Hematopoietic multipotent progenitor cell treated with erythropoietin and hydrocortisone succinate and interleukin-3 and kit ligand, for 6 days (in vitro differentiated cells): ENCODE results near the gene RTKN2.
"Not testable (repeated sequence)": the region's sequence is repeated elsewhere in the genome, so short reads cannot be mapped to it uniquely, and the experiment has no call there.

Source experiments
- DNase-seq: peaks from one replicate; pipeline ENCODE4 v3.0.0-alpha.2; 2015

Gene RTKN2, protein sequence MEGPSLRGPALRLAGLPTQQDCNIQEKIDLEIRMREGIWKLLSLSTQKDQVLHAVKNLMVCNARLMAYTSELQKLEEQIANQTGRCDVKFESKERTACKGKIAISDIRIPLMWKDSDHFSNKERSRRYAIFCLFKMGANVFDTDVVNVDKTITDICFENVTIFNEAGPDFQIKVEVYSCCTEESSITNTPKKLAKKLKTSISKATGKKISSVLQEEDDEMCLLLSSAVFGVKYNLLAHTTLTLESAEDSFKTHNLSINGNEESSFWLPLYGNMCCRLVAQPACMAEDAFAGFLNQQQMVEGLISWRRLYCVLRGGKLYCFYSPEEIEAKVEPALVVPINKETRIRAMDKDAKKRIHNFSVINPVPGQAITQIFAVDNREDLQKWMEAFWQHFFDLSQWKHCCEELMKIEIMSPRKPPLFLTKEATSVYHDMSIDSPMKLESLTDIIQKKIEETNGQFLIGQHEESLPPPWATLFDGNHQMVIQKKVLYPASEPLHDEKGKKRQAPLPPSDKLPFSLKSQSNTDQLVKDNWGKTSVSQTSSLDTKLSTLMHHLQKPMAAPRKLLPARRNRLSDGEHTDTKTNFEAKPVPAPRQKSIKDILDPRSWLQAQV

DNA sequence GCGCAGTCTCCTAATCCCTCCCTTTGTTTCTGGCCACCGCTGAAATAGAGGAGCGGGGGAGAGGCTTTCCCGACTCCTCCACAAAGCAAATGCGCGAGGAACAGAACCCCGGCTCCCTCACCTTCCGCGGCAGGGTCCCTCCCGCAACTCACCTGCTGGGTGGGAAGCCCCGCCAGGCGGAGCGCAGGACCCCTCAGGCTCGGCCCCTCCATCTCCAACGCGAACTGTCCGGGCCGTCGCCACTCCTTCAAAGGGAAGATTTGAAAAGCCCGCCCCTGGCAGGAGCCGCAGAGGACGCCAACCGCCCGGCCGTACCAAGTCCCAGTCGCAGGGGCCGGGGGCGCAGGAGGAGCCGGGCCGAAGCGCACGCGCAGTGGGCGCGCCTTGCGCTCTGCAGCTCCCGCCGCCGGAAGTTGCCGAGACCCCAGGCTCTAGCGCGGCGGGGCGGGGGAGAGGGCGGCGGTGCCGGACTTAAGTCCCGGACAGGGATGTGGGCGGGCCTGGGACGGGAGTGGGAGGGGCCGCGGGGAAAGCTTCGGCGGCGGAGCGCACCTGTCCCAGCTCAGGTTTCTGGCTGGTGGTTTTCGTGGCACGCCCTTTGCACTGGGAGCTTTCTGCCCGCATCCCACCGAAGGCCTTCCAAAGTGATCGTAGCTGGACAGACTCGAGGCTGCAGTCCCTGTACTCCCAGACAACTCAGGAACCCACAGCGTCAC lies at the start of gene RTKN2:
Gene RTKN2 (minus strand): TSS at position 446 of the 716 bp plus-strand sequence. CDS start 234 bp downstream, at position 212.
- peak; percentile 84 for DNase-seq

DNA sequence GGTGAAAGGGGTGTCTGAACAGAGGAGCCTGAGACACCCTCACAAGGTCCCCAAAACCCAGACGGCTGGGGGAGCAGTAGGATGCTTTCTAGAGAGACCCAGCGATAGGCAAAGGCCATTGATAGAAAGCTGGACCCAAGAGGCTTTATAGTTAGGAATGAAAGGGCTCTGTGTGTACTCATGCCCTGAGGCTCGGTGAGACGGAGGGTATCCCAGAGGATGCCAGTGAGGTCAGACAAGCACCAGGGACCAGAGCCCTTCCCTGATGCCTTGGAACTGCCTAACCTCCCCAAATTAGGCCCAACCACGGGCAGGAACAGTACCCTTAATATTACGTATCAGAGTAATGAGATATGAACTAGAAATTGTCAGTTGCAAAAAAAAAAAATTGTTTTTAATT lies 48.6 kb upstream of the RTKN2 start:
- DNase-seq, result no peak

DNA sequence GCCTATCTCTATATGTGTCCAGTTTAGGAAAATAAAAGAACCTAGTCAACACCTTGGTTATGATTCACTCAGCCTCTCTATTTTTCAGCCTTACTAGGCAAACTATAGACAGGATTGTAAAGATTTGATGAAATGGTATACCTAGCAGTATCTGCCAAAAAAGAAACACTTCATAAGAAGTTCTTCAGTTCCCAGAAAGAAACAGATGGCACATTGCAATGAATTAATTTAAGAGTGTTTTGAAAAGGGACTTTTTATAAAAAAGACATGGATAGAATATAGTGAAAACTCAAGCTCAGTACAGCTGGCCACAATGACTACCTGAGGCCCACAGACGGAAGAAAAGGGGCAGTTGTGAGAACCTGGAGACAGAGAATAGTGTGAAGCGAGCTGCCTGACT lies 40.6 kb upstream of the RTKN2 start:
- no peak for DNase-seq

DNA sequence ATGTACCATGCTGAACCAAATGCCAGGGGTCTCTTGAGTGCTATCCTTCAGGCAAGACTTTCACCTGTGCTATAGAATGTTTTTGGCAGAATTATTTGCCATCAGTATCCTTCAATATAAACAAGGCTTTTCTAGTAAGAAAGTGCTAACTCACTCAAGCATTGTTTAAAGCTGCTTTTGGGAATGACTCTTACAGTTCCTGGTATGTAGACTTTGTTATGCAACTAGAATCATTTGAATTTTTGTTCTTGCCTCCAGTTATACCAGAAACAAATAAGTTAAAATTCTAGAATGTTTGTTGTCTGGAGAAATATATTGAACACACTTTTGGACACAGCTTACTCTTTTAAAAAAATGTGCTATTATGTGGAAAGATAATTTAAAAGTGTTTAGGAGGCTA lies 39.5 kb upstream of the RTKN2 start:
- DNase-seq, result no peak

DNA sequence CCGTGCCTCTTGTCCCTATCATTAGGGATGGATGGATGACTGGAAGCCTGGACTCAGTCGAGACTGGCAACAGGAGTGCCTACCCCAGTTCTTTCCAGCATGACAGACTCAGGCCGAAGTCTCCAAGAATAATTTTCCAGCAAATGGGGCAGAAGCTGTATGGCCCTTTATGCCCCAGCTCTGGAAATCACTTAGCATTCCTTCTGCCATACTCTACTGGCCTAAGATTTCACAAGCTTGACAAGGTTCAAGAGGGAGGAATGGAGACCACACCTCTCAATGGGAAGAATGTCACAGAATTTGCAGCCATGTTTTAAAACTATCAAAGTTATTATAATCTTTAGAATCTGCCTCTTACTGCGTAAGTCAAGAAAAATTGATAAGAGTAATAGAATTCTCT lies 39.0 kb upstream of the RTKN2 start:
- no peak for DNase-seq

DNA sequence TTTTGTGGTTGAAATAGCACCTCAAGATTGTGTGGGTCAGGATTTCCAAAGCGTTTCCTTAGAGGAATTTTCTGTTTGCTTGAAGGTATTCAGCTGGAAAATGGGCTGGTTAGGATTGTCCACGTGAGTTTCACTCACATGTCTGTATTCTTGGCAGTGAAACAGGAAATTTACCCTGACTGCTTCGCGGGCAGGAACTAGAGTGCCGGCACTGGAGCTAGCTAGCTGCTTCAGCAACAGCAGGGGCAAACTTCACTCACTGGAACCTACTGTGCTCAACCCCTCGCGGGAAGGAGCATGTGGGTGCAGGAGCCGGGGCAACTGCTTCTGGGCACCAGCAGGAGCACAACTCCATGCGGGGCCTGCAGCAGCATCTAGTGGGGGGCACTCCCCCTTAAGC lies 38.0 kb upstream of the RTKN2 start:
- DNase-seq, result peak; percentile 2

DNA sequence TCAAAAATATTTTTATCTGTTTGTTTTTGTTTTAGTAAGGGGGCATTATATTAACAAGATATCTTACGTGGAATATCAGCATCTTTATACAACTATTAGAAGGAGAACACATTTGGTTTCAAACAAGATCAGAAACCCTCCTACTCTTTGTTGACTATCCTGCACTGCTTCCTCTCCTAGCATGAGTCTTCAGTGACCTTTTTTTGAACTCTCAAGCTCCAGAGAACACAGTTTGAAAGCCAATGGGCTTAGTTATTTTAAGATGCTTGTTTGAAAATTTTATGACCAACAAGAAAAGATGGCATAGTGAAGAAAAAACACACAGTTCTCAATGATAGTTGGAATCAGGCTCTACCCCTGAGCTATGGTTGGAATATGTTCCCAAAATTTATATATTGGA lies 37.2 kb upstream of the RTKN2 start:
- no peak for DNase-seq

DNA sequence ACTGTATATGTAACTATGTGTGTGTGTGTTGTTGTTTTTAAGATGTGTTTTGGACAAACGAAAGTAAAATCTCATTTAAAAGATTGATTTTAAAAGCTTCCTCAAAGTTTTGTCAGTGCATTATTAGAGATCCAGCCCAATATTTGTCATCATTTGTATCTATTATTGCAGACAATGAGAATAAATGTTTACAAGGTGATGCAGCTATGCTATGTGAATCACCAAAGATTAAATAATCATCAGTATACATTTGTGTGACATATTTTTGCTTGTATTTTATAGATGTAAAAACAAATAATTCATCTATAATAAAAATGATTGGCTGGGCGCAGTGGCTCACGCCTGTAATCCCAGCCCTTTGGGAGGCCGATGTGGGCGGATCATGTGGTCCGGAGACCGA lies 35.3 kb upstream of the RTKN2 start:
- no peak for DNase-seq

DNA sequence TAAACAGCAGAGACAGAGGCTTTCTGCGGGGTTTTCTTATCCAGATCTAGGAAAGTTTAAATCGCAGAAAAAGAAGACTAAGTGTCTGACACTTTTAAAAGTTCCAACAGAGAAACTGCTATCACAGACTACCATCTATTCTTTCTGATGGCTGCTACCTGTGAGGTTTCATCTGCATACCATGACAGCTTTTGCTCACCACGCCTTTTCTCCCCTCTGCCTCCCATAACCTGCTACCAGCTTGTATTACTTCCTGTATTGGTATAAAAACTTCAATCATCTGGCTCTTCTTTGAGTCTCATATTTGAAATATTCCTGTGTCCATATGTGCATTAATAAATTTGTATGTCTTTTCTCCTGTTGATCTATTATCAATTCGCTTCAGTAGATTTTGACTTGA lies 34.1 kb upstream of the RTKN2 start:
- no peak for DNase-seq

DNA sequence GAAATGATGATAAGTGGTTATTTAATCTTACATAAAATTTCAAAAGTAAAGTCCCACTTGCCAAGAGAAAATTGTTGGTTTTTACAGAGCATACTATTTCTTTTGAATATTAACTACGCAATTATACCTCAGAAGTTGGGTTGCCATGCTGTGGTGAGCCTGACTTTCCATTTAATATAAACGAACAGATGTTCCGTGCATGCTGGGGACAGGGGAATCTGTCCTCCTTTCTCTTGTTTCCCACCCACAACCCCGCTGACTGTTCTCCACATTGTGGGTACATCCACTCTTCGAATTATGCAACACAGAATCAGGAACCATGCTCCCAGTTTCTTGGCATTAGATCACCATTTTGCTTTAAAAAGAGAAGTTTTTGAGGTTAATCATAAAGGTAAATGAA lies 29.2 kb upstream of the RTKN2 start:
- no peak for DNase-seq

DNA sequence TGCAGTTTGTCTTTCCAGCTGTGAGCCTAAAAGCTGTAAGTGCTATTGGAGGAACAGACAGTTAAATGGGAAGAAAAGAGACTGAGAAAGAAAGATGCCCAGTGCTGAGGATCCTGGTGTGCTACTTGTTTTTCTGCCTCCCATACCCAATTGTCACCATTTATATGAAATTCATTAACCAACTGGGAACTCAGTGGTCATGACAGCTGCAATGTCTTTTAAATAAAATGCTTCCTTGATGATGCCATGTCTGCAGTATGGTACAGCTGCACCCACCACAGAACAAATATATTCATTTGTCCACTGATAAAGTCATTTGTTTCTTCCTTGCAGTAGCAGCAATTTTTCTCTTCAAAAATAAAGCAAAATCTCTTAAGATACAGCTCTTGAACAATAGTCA lies 15.6 kb upstream of the RTKN2 start:
- no peak for DNase-seq

DNA sequence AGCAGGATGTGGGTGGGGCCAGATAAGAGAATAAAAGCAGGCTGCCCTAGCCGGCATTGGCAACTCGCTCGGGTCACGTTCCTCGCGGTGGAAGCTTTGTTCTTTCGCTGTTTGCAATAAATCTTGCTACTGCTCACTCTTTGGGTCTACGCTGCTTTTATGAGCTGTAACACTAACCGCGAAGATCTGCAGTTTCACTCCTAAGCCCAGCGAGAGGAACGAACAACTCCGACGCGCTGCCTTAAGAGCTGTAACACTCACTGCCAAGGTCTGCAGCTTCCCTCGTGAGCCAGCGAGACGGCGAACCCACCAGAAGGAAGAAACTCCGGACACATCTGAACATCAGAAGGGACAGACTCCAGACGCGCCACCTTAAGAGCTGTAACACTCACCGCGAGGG lies 12.7 kb upstream of the RTKN2 start:
- not testable (repeated sequence) for DNase-seq

DNA sequence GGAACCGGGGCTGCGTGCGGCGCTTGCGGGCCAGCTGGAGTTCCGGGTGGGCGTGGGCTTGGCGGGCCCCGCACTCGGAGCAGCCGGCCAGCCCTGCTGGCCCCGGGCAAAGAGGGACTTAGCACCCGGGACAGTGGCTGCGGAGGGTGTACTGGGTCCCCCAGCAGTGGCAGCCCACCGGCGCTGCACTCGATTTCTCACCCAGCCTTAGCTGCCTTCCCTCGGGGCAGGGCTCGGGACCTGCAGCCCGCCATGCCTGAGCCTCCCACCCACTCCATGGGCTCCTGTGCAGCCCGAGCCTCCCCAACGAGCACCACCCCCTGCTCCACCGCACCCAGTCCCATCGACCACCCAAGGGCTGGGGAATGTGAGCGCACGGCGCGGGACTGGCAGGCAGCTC lies 11.7 kb upstream of the RTKN2 start:
- not testable (repeated sequence) for DNase-seq

DNA sequence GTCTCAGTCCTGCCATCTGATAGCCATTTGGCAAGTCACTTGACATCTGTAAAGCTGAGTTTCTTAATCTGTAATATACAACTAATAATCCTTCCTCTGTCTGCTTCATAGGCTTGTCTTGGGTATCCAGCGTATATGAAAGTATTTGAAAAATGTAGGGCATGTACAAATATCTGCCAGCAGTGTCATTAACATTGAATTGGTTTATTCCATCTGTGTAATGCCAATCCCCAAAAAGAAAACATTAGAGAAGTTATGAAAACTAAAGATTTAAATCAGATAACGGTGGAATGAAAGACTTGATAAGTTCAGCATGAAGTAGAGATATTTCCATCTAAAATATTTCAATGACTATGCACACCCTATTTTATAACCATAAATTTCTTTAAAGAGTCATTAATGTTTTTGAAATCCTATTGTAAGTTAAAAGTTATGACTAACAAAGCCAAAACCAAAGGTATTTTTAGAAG lies 9.8 kb upstream of the RTKN2 start:
- DNase-seq, result no peak

DNA sequence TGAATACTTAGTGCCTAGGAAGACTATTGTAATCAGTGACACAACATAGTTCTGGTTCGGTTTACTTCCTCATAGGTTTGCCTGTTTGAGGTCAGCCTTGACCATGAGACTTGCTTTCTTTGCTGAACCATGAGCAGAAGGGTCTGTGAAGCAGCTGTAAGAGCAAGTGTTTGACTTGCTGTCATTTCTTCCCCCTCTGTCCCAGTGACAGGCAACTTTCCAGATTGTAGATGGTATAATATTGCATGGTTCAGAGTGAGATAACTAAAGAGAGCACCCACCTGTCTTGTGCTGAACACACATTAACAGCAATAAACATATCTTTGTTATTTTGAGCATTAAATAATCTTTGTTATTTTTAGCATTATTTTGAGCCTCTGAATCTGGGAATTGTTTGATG lies 9.3 kb upstream of the RTKN2 start:
- peak; percentile 3 for DNase-seq

DNA sequence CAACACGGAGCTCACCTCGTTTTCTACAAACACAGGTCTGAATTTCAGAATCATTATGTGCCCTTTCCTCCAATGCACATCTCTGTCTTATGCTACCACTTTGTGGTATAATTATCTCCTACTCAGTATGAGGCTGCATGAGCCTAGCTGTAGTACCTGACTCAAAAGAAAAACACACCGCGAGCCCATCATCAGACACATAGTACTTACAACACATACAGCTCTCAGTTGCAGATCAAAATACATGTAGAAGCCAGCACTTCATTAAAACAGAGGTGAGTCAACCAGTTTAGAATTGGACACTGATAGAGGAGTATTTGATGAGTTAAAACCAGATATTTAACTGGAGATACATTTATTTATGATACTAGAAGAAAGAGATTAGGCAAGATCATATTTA lies 1.4 kb upstream of the RTKN2 start:
- no peak for DNase-seq

DNA sequence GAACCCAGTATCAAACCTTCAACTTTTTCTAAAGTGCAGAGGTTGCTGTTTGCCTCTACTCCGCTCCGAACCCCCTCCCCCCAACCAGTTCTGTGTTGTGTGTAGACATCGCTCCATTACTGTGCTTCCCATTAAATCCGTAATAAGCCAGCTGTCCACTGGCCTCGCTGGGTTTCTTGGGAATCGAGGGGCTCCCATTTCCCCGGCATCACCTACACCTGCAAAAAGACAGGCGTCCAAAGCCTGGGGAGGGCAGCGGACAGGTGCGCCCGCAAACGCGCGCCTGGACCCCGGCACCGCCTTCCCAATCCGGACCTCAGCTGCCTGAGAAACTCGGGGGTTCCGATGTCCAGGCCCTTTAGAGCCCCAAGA lies 631 bp downstream of the RTKN2 start:
- peak; percentile 16 for DNase-seq

DNA sequence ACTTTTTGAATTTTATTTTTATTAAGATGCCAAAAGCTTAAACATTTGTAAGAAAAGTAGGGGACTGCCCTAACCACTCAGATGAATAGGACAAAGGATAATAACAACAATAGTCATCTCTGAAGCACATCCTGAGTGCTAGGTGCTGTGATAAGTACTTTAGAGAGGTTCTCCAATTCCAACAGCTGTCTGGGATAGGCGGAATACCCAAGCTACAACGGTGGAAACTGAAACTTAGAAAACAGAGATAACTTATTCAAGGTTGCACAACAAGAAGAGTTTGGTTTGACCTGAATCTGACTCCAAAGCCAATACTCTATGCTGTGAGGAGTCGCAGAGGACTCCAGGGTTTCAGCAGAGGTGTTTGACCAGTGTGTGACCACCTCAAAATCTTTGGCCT lies 2.0 kb downstream of the RTKN2 start:
- DNase-seq, result no peak

DNA sequence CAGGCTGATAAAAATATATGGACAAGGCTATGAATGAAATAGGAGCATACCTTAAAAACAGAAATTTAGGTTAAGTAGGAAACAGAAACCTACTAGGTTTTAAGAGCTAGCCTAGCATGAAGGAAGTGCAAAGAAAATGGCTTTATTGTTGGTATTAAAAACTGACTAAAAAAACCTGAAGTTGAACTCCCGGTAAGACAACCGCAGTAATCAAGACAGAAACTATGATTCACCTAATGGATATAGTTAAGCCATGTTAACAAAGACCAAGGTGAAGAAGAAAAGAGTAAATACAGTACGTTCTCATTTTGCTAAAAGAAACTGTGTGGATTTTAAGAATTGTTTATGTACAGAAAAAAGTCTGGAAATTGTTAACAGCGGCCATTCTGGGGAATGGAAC lies 2.5 kb downstream of the RTKN2 start:
- no peak for DNase-seq

DNA sequence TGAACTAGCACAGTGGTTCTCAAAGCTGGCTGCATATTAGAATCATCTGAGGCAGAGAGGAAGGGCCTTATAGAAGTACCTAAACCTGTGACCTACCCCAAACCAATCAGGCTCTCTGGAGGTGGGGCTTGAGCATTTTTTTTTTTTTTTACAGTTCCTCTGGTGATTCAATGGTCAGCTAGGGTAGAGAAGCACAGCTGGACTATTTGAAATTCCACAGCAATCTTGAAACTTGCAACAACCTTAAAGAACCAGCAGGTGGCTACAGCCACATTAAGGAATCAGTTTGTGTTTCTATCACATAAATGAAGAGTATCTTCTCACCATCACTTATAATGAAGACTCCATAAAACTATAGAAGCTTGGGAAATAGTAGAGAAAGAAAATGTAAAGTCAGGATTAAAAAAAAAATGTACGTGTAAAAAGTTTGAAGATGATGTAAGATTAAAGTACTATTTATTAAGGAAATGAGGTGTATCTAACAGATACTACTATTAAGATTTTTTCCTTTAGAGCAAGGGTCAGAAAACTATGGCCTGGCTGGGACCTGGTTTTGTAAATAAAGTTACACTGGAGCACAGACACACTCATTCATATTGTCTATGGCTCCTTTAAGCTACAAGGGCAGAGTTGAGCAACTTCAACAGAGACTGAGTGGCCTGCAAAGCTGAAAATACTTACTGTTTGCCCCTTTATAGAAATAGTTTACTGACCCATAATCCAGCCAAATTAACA lies 3.8 kb downstream of the RTKN2 start:
- DNase-seq, result peak; percentile 63

DNA sequence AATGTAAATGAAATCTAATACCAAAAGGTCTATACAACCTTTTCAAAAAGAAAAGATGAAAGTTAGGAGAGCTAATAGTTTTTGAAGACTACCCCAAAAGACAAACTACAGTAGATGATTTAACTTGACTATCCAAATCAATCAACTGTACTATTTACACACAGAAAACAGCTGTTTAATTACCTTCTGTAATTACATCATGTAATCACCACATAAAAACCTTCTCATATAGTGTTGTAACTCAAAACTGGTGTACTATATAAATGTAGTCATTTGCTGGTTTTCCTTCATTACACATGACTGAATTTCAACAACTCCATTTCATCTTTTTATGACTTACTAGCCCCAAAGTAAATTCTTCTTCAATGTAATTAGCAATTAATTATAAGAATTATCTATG lies 4.5 kb downstream of the RTKN2 start:
- no peak for DNase-seq

DNA sequence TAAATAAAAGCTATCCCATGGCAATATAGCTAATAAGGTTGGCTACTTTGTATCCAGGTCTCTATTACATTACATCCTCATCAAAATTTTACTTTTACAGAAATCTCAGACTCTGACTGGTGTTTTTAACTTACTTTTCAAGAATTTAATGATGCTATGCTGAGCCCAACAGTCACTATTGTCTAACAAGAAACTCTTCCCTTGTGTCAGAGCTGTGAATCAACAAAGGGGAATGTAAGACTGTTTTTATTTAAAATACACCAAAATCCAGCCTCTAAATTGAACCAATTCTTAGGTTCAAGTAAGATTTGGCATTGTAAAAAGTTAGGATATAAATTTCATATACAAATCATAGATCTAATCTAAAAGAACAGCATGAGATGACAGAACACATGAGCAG lies 7.0 kb downstream of the RTKN2 start:
- no peak for DNase-seq

DNA sequence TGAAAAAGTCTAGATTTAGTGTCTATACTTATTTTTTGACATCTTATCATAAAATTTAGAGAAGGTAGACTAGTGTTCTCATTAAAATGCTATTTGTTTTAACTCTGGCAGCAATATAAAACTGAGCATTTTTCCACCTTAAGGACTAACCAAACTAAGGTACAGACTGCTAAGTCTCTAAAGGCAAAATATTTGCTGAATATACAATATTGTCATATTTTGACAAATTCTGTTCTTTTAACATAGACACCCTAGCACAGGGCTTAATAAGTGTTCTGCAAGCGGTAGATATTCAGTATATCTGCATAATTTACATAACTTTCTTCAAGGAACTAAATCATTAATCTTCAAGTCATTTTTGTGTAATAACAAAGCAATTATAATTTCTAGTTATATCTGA lies 8.6 kb downstream of the RTKN2 start:
- DNase-seq, result no peak
